WERI-Rb-1 (cell line): ENCODE results near the gene PMEL.
A peak's percentile ranks its signal among the peaks of the same experiment; 100 is the strongest.

Source experiments
- DNase-seq: peaks from one replicate; pipeline ENCODE4 v3.0.0-alpha.2; 2020
- H3K27ac ChIP-seq: fragments of 250-450 bp; sonication (Bioruptor Pico); 2 replicates; pipeline ENCODE4 v1.5.1; 2020; ENCODE audit warnings: mild to moderate bottlenecking, moderate library complexity
- H3K27me3 ChIP-seq: fragments of 250-450 bp; sonication (Bioruptor Pico); 2 replicates; pipeline ENCODE4 v1.5.1; 2021; ENCODE audit warnings: mild to moderate bottlenecking, low read depth, moderate library complexity; ENCODE audit not compliant: insufficient read depth, severe bottlenecking
- H3K36me3 ChIP-seq: fragments of 250-450 bp; sonication (Bioruptor Pico); 2 replicates; pipeline ENCODE4 v1.5.1; 2020; ENCODE audit warnings: mild to moderate bottlenecking, moderate library complexity
- H3K4me3 ChIP-seq: 2 replicates; pipeline ENCODE4 v1.5.1; 2011; ENCODE audit warnings: low read depth, mild to moderate bottlenecking, control low read depth, low read length
- H3K9me3 ChIP-seq: fragments of 250-450 bp; sonication (Bioruptor Pico); 2 replicates; pipeline ENCODE4 v1.5.1; 2021; ENCODE audit warnings: mild to moderate bottlenecking, moderate library complexity; ENCODE audit not compliant: severe bottlenecking
- CTCF ChIP-seq: IDR thresholded peaks from 2 replicates; pipeline ENCODE4 v1.5.1; 2011; ENCODE audit warnings: low read depth, mild to moderate bottlenecking, control low read depth, inconsistent platforms, low read length

The PMEL gene

GRCh38 chr12:55965941-55966407 is at the start of gene PMEL:
PMEL (minus strand) TSS chr12:55966042; CDS start chr12:55966011, 31 bp downstream.
- H3K36me3 ChIP-seq: peaks cover 24% of the 10 kb centered on the region
- TF ChIP-seq CTCF: no peak
- H3K9me3 ChIP-seq: no peaks in the 10 kb centered on the region
- DNase-seq: no peak
- peak within 1 kb of the TSS; percentile 90 for H3K4me3 ChIP-seq
- H3K27me3 ChIP-seq: no peaks in the 10 kb centered on the region
- H3K27ac ChIP-seq: peak within 1 kb of the TSS; percentile 77

GRCh38 chr12:56014205-56014604 is 48.4 kb upstream of the PMEL start:
- DNase-seq: no peak
- H3K36me3 ChIP-seq: peaks cover 7% of the 10 kb centered on the region; the same call in 1 of the 2 replicates
- H3K4me3 ChIP-seq: no peak overlapping the region
- no peak overlapping the region for H3K27ac ChIP-seq
- H3K9me3 ChIP-seq: no peaks in the 10 kb centered on the region
- H3K27me3 ChIP-seq: no peaks in the 10 kb centered on the region
- TF ChIP-seq CTCF: no peak

DNA sequence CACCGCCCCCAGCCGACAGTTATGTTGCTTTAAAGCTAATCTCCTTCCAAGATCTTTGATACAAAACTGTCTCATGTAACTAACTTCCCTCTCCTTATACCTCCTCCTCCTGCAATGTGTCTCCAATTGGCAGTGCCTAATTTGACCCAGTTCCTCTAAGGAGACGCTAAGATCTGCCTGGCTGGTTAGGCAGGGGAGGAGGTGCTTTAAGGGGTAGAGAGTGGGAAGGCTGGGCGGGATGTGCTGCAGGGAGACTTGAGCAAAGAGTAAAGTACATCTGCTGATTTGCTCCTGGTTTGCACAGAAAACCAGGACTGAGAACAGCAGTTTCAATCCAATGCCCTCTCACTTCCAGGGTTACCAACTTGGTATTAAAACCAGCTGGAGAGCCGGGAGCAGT is 47.6 kb upstream of the PMEL start:
- H3K36me3 ChIP-seq: peaks cover 7% of the 10 kb centered on the region; the same call in 1 of the 2 replicates
- H3K4me3 ChIP-seq: no peak overlapping the region
- no peaks in the 10 kb centered on the region for H3K9me3 ChIP-seq
- no peak for TF ChIP-seq CTCF
- no peaks in the 10 kb centered on the region for H3K27me3 ChIP-seq
- no peak overlapping the region for H3K27ac ChIP-seq
- no peak for DNase-seq

GRCh38 chr12:56011509-56012090 is 45.8 kb upstream of the PMEL start:
- no peak overlapping the region for H3K27ac ChIP-seq

DNA sequence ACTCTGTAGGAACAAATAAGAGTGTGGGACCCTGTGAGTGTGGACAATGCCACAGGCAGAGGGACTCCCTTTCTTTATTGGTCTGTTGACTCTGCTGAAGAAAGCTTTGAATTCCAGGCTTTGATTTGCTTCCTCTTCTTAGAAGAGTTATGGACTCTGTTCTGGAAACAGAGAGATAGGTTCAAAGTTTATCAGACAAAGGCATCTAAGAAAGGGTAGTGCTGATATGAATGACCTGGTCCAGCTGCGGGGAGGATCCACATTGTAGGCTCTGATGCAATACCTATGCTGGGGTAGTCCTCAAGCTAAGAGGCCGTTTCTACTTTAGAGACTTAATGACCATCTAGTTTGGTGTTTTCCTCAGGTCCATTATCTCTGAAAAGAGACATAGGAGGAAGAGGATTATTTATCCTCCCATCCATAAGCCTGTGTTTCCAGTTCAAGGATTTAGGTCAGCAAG is 44.3 kb upstream of the PMEL start:
- no peaks in the 10 kb centered on the region for H3K9me3 ChIP-seq
- H3K4me3 ChIP-seq: no peak overlapping the region
- H3K36me3 ChIP-seq: peaks cover 3% of the 10 kb centered on the region
- no peak overlapping the region for H3K27ac ChIP-seq
- no peaks in the 10 kb centered on the region for H3K27me3 ChIP-seq
- DNase-seq: no peak
- no peak for TF ChIP-seq CTCF

More at GRCh38 chr12:56011509-56012090, 45.8 kb upstream of the PMEL start:
- no peaks in the 10 kb centered on the region for H3K9me3 ChIP-seq
- H3K27me3 ChIP-seq: no peaks in the 10 kb centered on the region
- peaks cover 3% of the 10 kb centered on the region for H3K36me3 ChIP-seq
- DNase-seq: no peak
- TF ChIP-seq CTCF: no peak
- no peak overlapping the region for H3K4me3 ChIP-seq
